OCI-LY7 (cell line): ENCODE measurements around the gene PLK2. TPM values are rescaled to one million over a fixed set of nuclear protein-coding genes. Genes with fewer than 3 reads are reported as not detected.

Experiments used
- BruUV-seq: library from RNA; stranded (reverse); fragments of 400-500 nt; replicated peaks from 2 replicates; lab custom pipeline; 2021; lab: Mats Ljungman, UMichigan
- CTCF ChIA-PET: fragments of 300-600 bp; sonication (Branson Sonifier 250); formaldehyde crosslinking; loops from one replicate; lab custom pipeline; 2022; ENCODE audit warnings: antibody characterized with exemption; ENCODE audit not compliant: unreplicated experiment; lab: Charles Lee
- POLR2A ChIA-PET: fragments of 300-600 bp; sonication (Branson Sonifier 250); formaldehyde crosslinking; loops from one replicate; lab custom pipeline; 2022; ENCODE audit warnings: antibody characterized with exemption; lab: Charles Lee
- DNase-seq: peaks from one replicate; pipeline ENCODE4 v3.0.0-alpha.2; 2015; ENCODE audit warnings: low spot score
- H2AFZ ChIP-seq: fragments of 200-600 bp; sonication (generic), shearing (Covaris generic); 2 replicates; pipeline ENCODE4 v1.6.1; 2014; ENCODE audit warnings: mild to moderate bottlenecking, antibody characterized with exemption, low read length, moderate library complexity
- H3K27ac ChIP-seq: fragments of 200-600 bp; sonication (generic); 2 replicates; pipeline ENCODE4 v1.5.1; 2014; ENCODE audit warnings: mixed run types, low read depth, mild to moderate bottlenecking, moderate library complexity, low read length, inconsistent platforms; ENCODE audit not compliant: poor library complexity, severe bottlenecking
- H3K36me3 ChIP-seq: fragments of 200-600 bp; sonication (generic); 2 replicates; pipeline ENCODE4 v1.6.1; 2014; ENCODE audit warnings: mild to moderate bottlenecking, antibody characterized with exemption, low read length, moderate library complexity, mixed read lengths; ENCODE audit not compliant: insufficient read depth
- H3K4me1 ChIP-seq: fragments of 200-600 bp; sonication (generic); 2 replicates; pipeline ENCODE4 v1.5.1; 2014; ENCODE audit warnings: mild to moderate bottlenecking, low read length; ENCODE audit not compliant: insufficient read depth, poor library complexity, severe bottlenecking
- H3K4me2 ChIP-seq: fragments of 200-600 bp; sonication (generic); 2 replicates; pipeline ENCODE4 v1.6.1; 2014; ENCODE audit warnings: mild to moderate bottlenecking, low read length
- H3K4me3 ChIP-seq: fragments of 200-600 bp; sonication (generic); 2 replicates; pipeline ENCODE4 v1.5.1; 2014; ENCODE audit warnings: mild to moderate bottlenecking, low read depth, low read length; ENCODE audit not compliant: poor library complexity, severe bottlenecking
- H3K79me2 ChIP-seq: fragments of 200-600 bp; sonication (generic); 2 replicates; pipeline ENCODE4 v1.6.1; 2016; ENCODE audit warnings: low read depth, mild to moderate bottlenecking, low read length, moderate library complexity, mixed read lengths; ENCODE audit not compliant: insufficient read depth
- H3K9me2 ChIP-seq: fragments of 200-600 bp; sonication (generic); 2 replicates; pipeline ENCODE4 v1.6.1; 2016; ENCODE audit warnings: mild to moderate bottlenecking, low read length, mixed read lengths; ENCODE audit not compliant: insufficient read depth
- H3K9me3 ChIP-seq: fragments of 200-600 bp; sonication (generic); 2 replicates; pipeline ENCODE4 v1.6.1; 2014; ENCODE audit warnings: mild to moderate bottlenecking, mixed run types, low read length, mixed read lengths
- H4K20me1 ChIP-seq: fragments of 200-600 bp; sonication (generic); 2 replicates; pipeline ENCODE4 v1.6.1; 2014; ENCODE audit warnings: mild to moderate bottlenecking, antibody characterized with exemption, low read length, moderate library complexity, mixed read lengths; ENCODE audit not compliant: insufficient read depth
- EZH2phosphoT487 ChIP-seq: fragments of 200-600 bp; sonication (generic); IDR thresholded peaks from 2 replicates; pipeline ENCODE4 v1.6.1; 2018; ENCODE audit warnings: low read depth, borderline replicate concordance, mild to moderate bottlenecking, mixed run types, antibody characterized with exemption, low read length, moderate library complexity, mixed read lengths
- intact Hi-C: fragments of 100-400 bp; cut with micrococcal nuclease; formaldehyde crosslinking; loops from one replicate; pipeline ENCODE4 v1.10.0; 2022; ENCODE audit not compliant: unreplicated experiment
- total RNA-seq, 2 experiments: library from RNA; depleted of rRNA in 1 of 2; stranded (reverse); fragments of >200 nt in 1 of 2; shearing (Covaris generic) in 1 of 2; gene quantifications; 2 replicates each; pipeline ENCODE4 v1.2.3, GENCODE V29; 2014 to 2022
- TF ChIP-seq, protein P1 (sequence below): fragments of 200-600 bp; sonication (generic); conservative IDR thresholded peaks from 2 replicates; pipeline ENCODE4 v1.5.1; 2014; ENCODE audit warnings: mild to moderate bottlenecking, antibody characterized with exemption, low read length, moderate library complexity, mixed read lengths

Gene PLK2
- total RNA-seq, 2 experiments from 2014 or later, result 0.19 to 0.59 TPM

DNA sequence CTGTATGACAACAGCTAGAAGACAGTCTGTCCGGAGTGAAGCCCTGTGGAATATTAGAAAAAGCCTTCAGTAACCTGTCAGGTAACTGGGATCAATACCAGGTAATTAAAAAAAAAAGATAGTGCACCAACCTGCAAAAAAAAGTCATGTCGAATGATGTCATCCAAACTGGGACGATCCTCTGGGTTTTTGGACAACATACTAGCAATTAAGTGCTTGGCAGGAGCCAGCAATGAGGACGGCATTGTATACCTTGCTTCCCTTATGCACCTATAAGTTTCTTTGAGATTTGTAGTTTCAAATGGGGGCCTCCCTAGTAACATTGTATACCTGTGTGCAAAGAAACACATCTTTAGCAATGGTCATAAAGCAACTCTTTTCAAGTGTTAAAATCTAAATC is 2.8 kb downstream of the PLK2 start:
- no peak for TF ChIP-seq EZH2phosphoT487
- H4K20me1 ChIP-seq, result no peaks in the 10 kb centered on the region
- no TSS peak for BruUV-seq
- ChIA-PET CTCF (no interaction called here), POLR2A (no interaction called here)
- no peaks in the 10 kb centered on the region for H3K9me3 ChIP-seq
- no peaks in the 10 kb centered on the region for H3K4me1 ChIP-seq
- no peak for DNase-seq
- no peaks in the 10 kb centered on the region for H3K9me2 ChIP-seq
- H3K27ac ChIP-seq, result no peak overlapping the region
- no peaks in the 10 kb centered on the region for H3K36me3 ChIP-seq
- H3K4me3 ChIP-seq, result no peak overlapping the region
- H2AFZ ChIP-seq, result no peak overlapping the region
- intact Hi-C loops, result no loop called here
- H3K79me2 ChIP-seq, result no peaks in the 10 kb centered on the region
- H3K4me2 ChIP-seq, result no peak overlapping the region

DNA sequence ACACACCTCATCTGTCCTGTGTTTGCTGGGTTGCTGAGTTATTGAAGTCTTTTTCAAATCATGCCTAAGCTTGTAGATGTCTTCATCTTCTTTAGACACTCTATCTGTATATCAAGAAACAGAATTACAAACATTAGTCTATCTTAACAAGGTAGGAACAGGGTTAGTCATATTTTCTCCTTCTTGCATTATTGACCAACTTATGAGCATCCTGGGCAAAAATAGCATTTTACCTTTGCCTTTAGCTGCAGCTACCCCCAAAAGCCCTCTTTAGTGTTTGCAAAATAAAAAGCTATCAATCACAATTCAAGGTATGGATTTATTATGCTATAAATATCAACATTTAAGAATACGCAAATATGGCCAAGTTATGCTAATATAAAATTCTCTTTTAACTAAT is 3.4 kb downstream of the PLK2 start:
- no peak overlapping the region for H3K27ac ChIP-seq
- intact Hi-C loops, result no loop called here
- DNase-seq, result no peak
- H3K9me3 ChIP-seq, result no peaks in the 10 kb centered on the region
- H3K79me2 ChIP-seq, result no peaks in the 10 kb centered on the region
- H3K4me3 ChIP-seq, result no peak overlapping the region
- no peak overlapping the region for H2AFZ ChIP-seq
- POLR2A ChIA-PET, result no interaction called here
- no peaks in the 10 kb centered on the region for H3K9me2 ChIP-seq
- TF ChIP-seq, protein P1, sequence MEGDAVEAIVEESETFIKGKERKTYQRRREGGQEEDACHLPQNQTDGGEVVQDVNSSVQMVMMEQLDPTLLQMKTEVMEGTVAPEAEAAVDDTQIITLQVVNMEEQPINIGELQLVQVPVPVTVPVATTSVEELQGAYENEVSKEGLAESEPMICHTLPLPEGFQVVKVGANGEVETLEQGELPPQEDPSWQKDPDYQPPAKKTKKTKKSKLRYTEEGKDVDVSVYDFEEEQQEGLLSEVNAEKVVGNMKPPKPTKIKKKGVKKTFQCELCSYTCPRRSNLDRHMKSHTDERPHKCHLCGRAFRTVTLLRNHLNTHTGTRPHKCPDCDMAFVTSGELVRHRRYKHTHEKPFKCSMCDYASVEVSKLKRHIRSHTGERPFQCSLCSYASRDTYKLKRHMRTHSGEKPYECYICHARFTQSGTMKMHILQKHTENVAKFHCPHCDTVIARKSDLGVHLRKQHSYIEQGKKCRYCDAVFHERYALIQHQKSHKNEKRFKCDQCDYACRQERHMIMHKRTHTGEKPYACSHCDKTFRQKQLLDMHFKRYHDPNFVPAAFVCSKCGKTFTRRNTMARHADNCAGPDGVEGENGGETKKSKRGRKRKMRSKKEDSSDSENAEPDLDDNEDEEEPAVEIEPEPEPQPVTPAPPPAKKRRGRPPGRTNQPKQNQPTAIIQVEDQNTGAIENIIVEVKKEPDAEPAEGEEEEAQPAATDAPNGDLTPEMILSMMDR, result no peak
- no peak for TF ChIP-seq EZH2phosphoT487
- no peak overlapping the region for H3K4me2 ChIP-seq
- no peaks in the 10 kb centered on the region for H3K36me3 ChIP-seq
- no TSS peak for BruUV-seq
- H4K20me1 ChIP-seq, result no peaks in the 10 kb centered on the region
- CTCF ChIA-PET, result no interaction called here
- H3K4me1 ChIP-seq, result no peaks in the 10 kb centered on the region

DNA sequence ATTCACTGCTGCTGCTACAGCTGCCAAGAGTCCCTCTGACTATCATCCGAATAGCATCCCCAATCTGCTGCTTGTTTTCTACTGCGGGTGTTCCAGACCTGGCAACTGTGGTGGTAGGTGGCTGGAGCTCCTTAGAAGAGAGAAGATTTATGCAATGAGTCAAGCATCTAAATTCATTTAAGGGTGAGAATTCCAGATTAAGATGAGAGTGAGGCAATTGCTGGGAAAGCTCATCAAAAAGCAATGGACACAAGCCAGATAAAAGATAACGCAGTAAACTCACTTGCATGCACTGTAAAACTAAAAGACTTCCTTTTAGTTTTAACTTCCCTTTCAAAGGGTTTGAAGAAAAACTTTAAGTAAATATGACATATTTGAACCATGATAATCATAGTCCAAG is 3.9 kb downstream of the PLK2 start:
- Histone ChIP-seq H3K4me2 (no peak overlapping the region), H3K79me2 (no peaks in the 10 kb centered on the region), H3K27ac (no peak overlapping the region), H3K36me3 (no peaks in the 10 kb centered on the region), H3K4me1 (no peaks in the 10 kb centered on the region), H3K9me3 (no peaks in the 10 kb centered on the region), H3K9me2 (no peaks in the 10 kb centered on the region), H2AFZ (no peak overlapping the region), H3K4me3 (no peak overlapping the region), H4K20me1 (no peaks in the 10 kb centered on the region)
- TF ChIP-seq EZH2phosphoT487, result no peak
- TF ChIP-seq, protein P1, result no peak
- intact Hi-C loops, result no loop called here
- no peak for DNase-seq
- POLR2A ChIA-PET, result no interaction called here
- CTCF ChIA-PET, result no interaction called here
- no TSS peak for BruUV-seq
